HG03025 (cell line): ENCODE results near the gene SLC9A4.

Experiments used
- ATAC-seq: cut with Tn5 transposase; IDR thresholded peaks from one replicate; pipeline ENCODE4 v1.9.1; 2021; ENCODE audit warnings: mild to moderate bottlenecking, moderate library complexity; ENCODE audit not compliant: unreplicated experiment, low FRiP score

SLC9A4 gene

DNA sequence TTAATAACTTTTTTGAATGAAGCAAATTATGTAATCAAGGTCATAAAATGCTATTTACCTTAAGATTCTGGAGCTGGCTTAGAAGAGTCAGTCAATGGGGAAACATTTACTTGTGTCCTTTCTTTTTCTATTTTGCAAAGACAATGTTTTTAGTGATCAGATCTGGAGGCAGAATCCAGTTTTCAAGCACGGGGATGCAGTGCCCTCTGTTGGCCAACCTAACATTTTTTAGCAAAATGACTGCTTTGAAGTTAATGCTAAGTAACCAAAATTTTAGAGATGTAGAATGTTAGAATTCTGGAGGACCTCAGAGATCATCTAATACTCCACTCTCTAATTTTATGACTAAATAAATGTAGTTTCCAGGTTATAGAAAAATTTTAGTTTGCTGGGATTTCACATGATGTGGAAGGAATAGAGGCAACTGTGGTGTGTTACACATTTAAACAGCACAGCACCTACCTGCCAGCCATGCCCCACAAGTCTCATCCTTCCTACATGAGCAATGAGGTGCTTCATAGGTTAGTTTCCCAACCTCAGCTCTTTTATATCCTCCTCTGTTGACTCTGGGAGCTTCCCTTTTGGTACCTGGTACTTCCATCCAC lies 23.6 kb upstream of the SLC9A4 start:
- no peak for ATAC-seq

DNA sequence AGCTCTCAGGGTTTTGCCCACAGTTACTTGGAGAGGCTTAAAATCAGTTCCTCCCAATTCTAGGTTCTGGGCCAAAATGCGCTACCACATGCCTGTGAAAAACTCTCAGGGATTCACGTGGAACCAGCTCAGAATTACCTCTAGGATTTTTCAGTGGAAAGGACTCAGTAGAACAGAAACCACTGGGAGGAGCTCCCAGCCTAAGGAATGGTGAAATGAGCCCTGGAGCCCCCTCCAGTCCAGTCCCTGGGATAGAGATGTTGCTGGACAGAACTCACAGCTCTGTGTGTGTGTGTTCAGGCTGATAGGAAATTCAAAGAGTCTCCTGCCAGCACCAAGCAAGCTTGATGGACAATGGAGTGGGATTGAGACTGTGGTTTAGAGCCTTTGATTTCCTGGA lies 21.1 kb upstream of the SLC9A4 start:
- no peak for ATAC-seq

DNA sequence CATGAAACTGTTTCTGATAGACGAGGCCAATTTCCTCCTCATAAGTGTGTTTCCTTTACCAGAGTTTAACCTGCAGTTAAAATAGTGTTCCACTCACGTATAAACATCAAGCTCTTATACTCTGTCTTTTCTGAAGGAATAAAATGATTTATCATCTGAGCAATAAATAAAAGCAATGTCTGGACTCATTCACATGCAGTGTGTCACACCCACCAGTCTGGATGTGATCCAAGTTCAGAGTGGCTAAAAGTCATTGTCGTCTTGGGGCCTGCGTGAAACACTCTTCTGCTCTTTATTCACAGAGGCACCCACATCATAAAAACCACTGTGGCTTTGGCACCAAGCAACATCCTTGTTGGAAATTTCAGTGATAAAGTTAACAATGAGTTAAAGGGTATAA lies 19.5 kb upstream of the SLC9A4 start:
- ATAC-seq: no peak

DNA sequence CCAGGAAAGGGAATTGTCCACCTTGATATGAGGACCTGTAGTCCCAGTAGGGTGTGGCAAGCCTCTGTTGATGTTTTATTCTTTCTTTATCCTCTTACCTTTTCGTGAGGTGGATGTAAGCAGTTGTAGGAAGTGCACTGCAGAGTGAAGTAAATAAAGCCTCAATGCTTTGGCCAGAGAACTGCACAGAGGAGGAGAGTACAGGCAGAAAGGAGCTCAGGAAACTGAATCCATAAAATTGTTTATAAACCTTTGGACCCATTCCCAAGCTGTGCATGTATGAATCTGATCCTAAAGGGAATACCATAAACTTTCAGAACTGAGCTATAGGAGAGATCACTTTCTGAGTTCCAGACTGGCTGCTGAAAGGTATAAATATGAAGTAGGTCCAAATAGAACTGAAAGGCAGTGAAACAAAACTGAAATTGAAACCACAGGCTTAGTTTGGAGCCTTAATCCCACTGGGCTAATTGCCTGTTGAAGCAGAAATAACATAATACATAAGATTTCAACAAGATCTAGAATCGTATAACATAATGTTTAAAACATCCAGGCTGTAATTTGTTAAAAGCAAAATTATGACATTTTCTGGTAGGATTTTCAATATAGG lies 17.9 kb upstream of the SLC9A4 start:
- ATAC-seq: no peak

DNA sequence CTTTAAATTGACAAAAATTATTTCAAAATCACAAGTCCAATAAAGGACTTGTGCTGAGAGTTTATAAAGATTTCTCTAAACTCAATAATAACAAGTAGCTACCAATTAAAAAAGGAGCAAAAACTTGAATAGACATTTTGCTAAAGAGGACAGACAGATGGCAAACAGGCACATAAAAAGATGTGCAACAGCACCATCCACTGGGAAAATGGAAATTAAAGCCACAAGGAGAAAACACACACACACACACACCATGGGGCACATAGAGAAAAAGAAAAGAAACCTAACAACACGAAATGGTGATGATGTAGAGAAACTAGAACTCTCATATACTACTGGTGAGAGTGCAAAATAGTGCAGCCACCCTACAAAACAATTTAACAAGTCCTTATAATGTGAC lies 12.6 kb upstream of the SLC9A4 start:
- no peak for ATAC-seq

DNA sequence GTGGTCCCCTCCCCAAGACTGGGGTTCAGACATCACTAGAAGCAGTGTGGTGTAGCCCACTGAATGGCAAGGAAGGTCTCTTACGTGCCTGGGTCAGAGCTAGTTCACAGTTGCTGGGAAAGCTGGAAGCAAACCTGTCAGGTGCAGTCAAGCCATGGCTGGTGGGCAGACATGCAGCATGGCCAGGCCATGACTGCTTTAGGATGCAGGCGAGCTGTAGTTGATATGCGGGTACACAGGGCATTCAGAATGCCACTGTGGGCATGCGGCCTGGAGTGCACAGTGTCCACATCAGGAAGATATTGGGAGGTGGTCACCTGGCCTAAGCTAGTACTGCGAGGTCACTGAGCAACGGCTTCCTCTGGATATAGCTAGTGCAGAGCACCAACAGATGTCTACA lies 11.8 kb upstream of the SLC9A4 start:
- ATAC-seq: no peak

DNA sequence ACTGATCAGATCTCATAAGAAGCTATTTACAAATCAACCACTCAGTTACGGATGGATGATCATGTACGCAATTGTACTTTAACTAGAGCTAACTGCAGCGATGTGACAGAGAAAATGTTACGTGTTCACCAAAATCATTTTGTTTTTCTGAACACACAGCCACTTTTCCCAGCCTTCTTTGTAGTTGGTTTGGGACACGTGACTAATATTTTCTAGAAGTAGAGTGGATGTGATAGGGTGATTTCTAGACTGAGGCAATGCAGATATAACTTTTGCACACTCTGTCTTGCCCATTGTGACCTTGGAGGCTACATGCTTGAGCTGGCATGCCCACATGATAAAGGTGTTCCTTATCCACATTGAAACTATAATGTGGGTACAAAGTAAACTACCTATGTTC lies 9.9 kb upstream of the SLC9A4 start:
- no peak for ATAC-seq

DNA sequence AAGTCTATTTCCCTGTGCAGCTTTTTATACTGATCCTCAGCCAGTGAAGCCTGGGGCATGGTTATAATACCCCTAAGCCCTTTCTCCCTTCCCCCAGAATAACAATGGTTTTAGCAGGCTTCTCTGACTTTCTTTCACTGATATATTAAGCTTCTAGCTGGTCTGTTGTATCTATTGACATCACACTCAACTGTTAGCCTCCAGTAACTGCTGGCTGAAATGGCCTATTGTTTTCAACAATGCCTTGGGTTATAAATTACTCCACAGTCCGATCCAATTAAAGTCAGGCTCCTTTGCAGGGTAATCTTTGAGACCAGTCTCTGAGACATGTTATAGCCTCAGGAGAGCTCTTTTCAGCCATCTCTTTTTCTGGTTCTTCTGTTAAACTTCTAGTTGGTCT lies 2.9 kb upstream of the SLC9A4 start:
- no peak for ATAC-seq

DNA sequence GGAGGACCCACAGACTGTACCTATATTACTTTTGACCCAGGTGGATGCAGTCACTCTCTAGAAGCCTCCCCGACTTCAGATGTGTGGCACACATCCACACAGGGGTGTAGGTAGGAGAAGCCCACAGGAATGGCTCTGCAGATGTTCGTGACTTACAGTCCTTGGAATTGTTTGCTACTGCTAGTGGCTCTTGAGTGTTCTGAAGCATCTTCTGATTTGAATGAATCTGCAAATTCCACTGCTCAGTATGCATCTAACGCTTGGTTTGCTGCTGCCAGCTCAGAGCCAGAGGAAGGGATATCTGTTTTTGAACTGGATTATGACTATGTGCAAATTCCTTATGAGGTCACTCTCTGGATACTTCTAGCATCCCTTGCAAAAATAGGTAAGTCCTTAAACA lies 605 bp downstream of the SLC9A4 start:
- ATAC-seq: no peak

DNA sequence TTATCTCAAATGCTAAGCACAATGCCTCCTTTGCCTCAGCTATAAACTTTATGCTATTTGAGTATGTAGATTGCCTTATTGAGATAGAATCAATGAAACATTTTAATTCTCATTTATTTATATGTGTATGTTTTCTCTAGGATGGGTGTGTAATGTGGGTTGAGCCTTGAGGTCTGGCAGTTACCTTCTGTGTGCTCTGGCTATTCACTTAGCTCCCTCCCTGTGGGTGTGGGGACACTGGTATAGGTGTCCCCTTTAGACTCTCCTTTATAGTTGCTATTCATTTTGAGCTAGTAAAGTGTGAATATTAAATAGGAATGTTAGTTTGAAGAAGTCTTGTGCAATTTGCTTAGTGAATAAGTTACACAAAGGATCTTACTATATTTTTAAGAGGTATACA lies 1.8 kb downstream of the SLC9A4 start:
- no peak for ATAC-seq

DNA sequence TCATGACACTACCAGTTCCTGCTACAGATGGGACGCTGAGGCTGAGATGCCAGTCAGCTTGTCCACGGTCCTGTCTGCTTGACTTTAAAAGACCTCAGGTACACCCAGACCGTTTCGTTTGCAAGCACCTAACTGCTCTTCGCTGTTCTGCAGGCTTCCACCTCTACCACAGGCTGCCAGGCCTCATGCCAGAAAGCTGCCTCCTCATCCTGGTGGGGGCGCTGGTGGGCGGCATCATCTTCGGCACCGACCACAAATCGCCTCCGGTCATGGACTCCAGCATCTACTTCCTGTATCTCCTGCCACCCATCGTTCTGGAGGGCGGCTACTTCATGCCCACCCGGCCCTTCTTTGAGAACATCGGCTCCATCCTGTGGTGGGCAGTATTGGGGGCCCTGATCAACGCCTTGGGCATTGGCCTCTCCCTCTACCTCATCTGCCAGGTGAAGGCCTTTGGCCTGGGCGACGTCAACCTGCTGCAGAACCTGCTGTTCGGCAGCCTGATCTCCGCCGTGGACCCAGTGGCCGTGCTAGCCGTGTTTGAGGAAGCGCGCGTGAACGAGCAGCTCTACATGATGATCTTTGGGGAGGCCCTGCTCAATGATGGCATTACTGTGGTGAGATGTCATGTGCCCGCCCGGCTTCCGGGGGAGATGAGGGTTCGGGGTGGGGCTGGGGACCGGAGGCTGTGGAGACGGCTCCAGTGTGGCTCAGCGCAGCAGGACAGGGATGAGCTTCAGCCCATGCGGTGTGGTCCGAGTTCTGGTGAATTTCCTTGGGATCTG lies 5.9 kb downstream of the SLC9A4 start:
- ATAC-seq: no peak

DNA sequence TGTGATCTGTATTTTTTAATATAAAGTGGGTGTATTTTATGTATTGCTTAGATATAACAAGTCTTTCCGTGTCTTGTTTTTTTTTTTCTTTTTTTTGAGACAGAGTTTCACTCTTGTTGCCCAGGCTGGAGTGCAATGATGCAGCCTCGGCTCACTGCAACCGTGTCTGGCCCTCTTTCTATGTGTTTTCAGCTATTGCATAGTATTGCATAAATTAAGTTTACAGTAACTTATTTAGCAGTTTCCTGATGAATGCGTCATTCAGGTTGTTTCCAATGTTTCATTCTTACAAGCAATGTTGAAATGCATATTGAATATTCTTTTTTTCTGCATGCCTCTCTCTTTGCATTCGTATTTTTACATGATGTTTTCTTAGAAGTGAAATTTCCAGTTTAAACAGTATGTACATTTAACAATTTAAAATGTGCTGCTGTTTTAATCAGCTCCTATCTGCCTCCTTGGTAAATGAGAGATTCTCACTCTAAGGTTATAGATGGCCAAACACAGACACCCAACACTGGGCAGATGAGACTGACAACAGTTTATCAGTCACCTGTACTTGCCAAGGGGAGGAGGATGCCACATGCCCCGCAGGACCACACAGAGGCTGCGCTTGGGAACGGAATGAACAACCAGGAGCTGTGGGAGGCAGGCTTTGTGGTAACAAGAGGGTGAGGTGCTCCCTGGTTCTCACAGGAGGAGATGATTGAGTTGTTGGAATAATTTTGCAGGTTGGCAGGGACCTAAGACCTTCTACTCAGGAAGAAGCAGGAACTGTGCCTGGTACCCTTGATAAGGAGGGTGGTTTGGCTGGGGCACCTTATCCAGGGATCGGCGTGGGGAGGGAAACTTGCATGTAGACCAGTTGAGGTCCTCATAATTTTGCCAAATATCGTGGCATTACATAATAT lies 7.5 kb downstream of the SLC9A4 start:
- no peak for ATAC-seq

DNA sequence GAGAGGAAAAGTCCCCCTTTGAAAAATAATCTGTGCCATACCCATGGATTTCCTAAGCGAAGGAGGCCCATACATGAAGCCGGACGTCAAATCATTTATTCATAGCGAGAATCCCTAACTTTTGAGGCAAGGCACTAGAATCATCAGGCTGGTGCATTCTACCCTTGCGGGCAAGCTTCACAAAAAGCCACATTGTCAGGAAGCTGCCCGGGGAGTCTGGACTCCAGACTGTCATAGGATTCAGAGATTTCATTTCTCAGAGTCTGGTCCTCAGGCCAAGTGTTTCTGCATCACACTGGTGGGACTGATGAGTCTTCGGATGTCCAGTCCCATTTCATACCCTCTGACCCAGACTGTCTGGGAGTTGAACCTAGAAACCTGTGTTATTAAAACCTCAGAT lies 8.9 kb downstream of the SLC9A4 start:
- ATAC-seq: no peak

DNA sequence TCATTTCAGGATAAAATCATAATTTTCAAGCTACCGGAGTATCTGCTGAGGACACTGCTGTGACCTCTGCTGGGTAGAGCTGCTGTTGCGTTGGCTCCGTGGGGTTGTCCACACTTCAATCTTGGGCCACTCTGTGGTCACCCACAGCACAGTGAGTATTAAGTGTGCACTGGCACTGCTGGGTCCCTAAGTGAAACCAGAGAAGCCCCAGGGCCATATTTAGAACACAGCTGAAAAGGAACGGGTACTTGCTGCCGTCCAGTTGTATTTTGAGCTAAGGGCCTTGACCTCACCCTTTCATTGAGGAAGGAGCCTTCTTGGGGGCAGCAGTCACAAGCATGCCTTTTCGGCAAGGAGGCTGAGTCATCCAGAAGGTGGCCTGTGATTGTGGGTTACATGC lies 10.1 kb downstream of the SLC9A4 start:
- ATAC-seq: no peak

DNA sequence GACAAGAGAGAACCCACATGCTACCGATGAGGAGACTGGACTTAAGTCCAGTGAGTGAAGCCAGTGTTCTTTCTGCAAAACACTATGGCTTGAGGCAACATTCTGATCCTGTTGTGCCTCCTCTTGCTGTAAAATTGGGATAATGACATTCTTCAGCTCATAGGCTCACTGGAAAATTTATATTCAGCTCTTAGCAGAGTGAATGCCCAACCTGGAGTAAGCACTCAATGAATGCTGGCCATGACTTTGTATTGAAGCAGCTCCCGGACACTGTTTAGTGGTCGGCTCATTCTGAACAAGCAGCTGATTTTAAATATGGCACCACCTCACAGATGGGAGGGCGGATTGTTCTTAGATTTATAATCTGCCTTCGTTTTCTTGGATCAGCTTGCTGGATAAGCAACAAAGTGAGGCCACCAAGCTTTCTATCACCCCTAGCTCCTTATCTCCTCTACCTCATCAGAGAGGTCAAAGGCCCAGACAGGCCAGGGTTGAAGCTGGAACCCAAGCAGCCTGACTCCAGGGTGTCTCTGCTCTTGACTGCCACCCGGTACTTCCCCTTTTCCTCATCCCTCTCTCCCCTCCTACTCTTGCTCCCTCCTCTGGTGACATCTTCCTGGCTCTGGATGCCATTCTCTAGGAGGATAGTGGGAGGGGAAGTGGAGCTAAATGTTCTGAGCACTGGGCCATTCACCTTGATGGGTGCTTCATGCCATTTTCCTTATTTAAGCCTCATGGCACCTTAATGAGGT lies 11.5 kb downstream of the SLC9A4 start:
- no peak for ATAC-seq

DNA sequence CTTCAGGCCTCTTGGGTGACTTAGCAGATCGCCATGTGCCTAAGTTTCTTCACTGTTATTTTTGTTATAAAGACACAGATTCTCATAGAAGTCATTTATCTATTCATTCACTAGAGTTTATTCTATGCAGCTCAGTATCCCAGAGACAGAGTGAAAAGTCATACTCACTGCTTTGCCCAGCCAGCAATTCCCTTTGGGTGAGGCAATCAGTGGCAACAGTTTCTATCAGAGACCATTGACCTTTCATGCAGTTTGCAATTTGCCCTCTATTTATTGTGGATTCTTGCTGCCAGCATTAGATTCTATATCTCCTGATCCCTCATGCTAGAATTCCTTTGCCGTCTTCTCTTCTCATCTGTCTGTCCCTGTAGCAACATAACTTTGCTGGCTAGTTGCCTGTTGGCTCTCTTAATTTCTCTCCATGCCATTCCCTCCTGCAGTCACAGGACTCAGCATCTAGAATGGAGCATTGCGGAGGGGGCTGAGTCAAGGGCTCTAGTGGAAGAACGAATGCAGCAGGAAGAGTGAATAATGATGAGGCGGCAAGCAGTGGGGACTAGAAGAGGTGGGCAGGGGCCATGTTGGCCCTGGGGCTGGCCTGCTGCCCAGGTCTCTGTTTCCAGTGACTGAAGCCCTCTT lies 12.2 kb downstream of the SLC9A4 start:
- ATAC-seq: no peak

DNA sequence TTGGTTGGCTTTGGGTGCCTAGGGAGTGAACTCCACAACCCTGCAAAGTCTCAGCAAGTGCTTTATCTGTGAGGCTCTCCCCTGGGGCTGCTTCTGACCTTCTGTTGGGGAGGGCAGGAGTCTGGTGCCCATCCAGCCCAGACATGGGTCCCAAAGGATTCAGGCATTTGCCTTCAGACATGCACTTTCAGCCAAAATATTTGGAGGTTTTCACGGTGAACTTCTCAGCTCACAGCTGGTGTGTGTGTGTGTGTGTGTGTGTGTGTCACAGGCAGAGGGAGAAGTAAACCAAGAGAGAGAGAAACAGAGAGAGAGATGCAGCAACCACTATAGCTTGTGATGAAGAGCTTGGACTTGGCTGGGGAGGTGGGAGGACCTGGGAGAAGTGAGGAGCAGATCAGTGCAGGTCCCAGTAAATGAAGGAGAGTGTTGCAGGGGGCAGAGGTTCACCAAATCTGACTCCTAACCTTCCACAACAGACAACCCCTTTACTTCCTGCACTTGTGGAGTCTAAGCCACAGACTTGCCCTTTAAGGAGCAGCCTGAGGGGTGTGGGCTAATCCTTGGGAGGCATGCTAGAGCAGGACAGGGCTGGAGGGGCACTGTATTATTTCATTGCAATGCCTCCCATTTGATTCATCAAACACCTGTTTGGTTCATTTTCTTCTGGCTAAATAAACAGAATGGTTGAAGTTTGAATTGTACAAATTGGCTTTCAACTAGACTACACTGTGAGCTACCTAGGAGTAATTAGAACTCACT lies 14.1 kb downstream of the SLC9A4 start:
- ATAC-seq: no peak

DNA sequence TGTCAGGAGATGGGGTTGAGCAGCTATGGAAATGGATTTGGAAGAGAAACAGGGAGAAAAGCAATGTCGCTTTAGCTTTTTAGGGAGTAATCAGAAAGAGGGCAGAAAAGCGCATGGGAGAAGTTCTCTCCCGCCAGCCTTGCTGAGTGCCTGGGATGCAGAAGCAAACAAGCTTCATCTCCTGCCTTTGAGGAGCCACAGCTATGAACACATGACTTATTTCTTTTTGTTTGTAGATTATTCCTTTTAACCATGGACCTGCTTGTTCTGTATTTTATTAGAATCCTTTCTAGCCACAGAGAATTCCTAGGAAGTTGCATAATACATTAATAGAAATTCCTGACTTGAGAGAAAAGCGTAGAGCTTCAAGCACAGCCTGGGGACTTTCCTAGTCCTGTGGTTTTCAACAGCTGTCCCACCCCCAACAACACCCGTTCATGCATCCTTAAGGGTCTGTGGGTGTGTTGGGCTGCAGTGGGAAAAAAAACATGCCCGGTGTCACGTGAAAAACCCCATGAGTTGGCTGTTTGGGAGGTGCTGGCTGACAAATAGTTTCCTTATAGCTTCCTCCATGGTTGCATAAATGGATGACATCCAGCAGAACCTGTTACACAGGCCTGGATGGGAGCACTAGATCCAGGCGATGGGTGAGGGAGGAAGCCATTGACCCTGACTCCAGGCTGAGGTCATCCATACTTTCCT lies 14.9 kb downstream of the SLC9A4 start:
- ATAC-seq: no peak

DNA sequence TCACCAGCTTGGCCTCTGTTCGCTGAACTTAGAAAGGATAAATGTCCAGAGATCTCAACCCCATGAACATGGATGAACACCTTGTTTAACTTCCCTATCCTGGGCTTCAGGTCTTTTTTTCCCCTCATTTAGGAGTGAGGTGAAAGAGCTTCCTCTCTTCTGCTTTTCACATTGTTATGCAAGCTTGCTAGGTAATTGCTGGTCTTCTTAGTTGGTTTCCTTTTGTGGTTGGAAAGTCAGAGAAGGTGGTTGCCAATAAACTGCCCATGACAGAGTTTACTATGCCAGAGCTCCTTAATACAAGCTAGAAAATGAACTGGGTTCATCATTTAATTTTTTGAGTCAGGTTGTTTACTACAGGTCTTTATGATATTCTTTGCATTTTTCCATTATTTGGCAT lies 16.6 kb downstream of the SLC9A4 start:
- ATAC-seq: no peak
